GM20000 (cell line): ENCODE results near the gene SEMA4D.

Experiments used
- DNase-seq: peaks from one replicate; pipeline ENCODE4 v3.0.0; 2012; ENCODE audit warnings: low spot score
- CTCF ChIP-seq: IDR thresholded peaks from 2 replicates; pipeline ENCODE4 v1.5.1; 2012; ENCODE audit warnings: mild to moderate bottlenecking, control low read depth; ENCODE audit errors: extremely low read depth, missing control alignments

Gene SEMA4D

DNA sequence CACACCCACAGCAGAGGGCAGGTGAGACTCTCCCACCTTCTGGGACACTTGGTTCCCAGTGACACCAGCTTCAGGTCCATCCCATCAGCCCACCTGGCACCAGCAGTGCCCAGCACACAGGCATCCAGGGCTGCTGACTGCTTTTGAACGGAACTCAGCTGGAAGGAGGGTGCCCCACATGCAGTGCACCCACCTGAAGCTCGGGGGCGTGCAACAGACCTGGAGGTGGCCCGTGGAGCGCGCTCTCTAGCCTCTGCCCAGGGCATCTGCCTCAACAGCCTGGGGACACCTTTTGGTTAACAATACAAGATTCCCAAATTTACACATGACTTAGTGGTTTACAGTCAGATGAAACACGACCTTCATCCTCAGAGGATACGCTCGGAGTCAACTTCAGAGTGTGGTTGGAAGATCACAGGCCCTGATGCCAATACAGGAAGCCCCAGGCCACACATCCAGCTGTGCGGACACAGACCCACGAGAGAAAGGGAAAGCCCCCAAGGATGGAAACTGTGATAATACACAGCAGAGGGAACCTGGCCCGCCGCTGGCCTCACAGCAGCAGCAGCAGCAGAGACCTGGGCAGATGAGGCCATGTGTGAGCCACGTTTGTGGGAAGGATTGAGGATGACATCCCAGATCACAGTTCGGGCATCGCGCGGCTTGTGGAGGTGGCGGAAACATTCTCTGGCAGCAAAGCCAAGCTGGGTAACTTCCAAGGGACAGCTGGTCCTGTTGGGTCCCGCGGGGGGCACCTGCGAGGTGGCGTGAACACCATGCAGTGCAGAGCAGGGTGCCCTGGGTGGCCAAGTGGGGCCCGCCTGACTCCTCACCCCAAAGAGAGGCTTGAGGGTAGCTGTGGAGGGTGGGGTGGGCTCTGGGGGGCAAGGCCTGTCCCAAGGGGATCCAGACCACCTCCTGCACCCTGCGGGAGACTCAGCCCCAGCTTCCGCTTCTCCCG, 115.6 kb downstream of the SEMA4D start:
- DNase-seq: no peak
- TF ChIP-seq CTCF: no peak

- no peak for TF ChIP-seq CTCF
- DNase-seq: no peak
Measured at GRCh38 chr9:89381308-89381609, 116.7 kb downstream of the SEMA4D start.

DNA sequence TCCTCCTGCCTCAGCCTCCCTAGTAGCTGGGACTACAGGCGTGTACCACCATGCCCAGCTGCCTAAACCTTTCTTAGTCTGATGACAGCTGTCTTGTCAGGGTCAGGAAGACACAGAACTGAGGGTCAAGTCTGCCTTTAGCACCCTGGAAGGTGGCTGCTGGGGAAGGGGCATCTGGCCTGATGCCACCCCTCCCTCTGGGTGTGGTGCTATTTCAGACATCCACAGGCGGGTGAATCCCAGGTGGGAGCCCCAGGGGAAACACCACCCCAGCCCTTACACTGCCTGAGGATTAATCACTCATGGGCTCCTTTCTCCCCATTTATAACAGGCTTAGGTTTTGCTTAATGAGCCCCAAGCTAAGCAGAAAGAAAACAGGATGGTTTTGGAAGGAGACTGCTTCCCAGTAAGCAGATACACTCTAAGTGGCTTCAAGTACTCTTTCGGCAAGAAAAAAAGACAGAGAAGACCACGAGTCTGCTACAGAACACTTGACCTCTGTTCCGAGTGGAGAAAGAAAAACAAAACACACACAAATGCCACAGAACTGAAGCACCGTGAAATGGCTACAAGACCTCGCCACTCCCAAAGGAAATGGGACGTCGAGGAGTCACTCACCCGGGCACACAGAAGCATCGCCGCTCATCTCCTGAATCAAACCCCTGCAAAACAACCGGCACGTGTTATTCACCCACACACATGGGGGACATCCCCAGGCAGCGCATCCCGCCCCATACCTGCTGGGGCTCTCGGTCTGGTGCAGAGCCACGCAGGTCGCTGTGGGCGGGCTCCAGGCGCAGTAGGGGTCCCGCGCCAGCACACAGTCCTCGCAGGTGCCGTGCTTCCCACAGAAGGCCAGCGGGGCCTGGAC, 117.2 kb downstream of the SEMA4D start:
- TF ChIP-seq CTCF: no peak
- DNase-seq: no peak

DNA sequence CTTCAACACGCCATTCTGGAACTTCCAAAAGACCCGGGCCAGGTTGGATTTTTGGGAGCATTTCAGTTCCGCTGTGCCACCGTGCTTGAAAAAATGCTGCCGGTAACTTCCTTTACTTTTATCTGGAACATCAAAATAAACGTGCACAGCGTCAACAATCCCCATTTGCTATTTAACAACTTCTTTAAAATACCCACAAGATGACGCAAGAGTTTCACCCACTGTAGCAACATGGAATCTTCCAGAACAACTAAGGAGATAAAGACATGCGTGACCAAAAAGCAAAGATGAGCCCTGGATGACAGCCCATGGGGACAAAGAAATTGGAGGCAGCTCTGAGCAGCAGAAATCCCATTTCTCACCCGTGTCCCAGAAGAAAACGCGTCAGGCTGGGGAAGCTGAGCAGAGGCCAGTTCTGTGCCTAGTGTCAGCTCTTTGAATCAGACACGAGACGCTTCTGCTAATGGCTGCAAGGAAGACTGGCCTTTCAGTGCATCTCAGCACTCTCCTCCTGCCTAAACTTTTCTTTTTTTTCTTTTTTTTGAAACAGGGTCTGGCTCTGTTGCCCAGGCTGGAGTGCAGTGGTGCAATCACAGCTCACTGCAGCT, 118.3 kb downstream of the SEMA4D start:
- no peak for TF ChIP-seq CTCF
- DNase-seq: no peak

DNA sequence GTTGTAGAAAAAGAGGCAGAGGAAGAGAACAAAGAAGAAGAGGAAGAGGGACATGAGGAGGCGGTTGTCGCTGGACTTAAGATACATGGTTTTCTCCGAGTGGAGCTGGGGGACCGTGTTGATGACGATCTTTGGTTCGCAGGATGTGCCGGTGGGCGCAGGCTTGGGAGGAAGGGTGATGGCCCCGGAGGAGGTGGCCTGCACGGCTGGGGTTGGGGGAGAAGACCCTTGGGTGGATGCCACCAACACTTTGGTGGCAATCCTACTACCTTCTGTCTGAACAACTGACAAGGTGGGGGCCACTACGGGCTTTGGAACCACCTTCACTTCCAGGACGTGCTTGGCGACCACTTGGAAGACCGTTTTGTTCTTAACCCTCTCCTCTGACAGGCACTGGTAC, 118.9 kb downstream of the SEMA4D start:
- DNase-seq: no peak
- no peak for TF ChIP-seq CTCF

GRCh38 chr9:89378541-89378940, 119.4 kb downstream of the SEMA4D start:
- DNase-seq: no peak
- TF ChIP-seq CTCF: no peak

DNA sequence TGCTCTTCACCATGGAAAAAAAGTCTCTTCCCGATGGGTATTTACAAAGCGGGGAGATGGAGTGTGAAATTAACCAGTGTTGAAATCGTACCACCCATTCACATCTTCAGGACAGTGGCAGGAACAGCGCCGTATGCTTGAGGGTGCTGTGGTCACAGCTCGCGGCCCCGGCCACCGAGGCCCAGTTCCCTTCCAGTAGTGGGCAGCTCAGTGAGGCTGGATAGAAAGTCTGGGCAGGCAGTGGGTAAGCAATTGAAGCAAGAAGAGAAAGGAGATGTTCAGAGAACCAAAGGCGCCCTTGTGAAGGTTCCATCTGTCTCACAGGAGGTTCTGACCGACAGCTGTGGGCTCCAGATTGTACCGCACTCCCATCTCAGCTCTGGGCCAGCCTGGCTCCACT, 120.5 kb downstream of the SEMA4D start:
- no peak for TF ChIP-seq CTCF
- DNase-seq: no peak
